GM18508 (cell line): ENCODE data around the gene FURIN.
"Not testable (repeated sequence)": the region's sequence is repeated elsewhere in the genome, so short reads cannot be mapped to it uniquely, and the experiment has no call there.

Source experiments
- ATAC-seq: cut with Tn5 transposase; IDR thresholded peaks from one replicate; pipeline ENCODE4 v1.9.1; 2021; ENCODE audit warnings: moderate number of reproducible peaks; ENCODE audit not compliant: insufficient read depth, unreplicated experiment

The FURIN gene

GRCh38 chr15:90868261-90868689 is at the start of gene FURIN:
Gene FURIN (plus strand): TSS chr15:90868588. CDS start chr15:90875741, 7,153 bp downstream.
- ATAC-seq = no peak

GRCh38 chr15:90819390-90819789 is 49.0 kb upstream of the FURIN start:
- ATAC-seq = no peak

- ATAC-seq = no peak
Measured at GRCh38 chr15:90819850-90820249, 48.5 kb upstream of the FURIN start.

- no peak for ATAC-seq
Measured at GRCh38 chr15:90820481-90820880, 47.9 kb upstream of the FURIN start.

GRCh38 chr15:90822204-90822955 is 46.0 kb upstream of the FURIN start:
- ATAC-seq = no peak

GRCh38 chr15:90823455-90823974 is 44.9 kb upstream of the FURIN start:
- ATAC-seq = no peak

- not testable (repeated sequence) for ATAC-seq
Measured at GRCh38 chr15:90825115-90825899, 43.1 kb upstream of the FURIN start.

GRCh38 chr15:90826206-90826885 is 42.0 kb upstream of the FURIN start:
- not testable (repeated sequence) for ATAC-seq

GRCh38 chr15:90826886-90827435 is 41.4 kb upstream of the FURIN start:
- ATAC-seq = no peak

GRCh38 chr15:90828111-90828510 is 40.3 kb upstream of the FURIN start:
- ATAC-seq = no peak

- ATAC-seq = no peak
Measured at GRCh38 chr15:90829126-90829525, 39.3 kb upstream of the FURIN start.

GRCh38 chr15:90829942-90830440 is 38.4 kb upstream of the FURIN start:
- ATAC-seq = no peak

GRCh38 chr15:90834626-90835025 is 33.8 kb upstream of the FURIN start:
- ATAC-seq = no peak

- no peak for ATAC-seq
Measured at GRCh38 chr15:90836296-90836871, 32.0 kb upstream of the FURIN start.

- no peak for ATAC-seq
Measured at GRCh38 chr15:90837094-90837493, 31.3 kb upstream of the FURIN start.

GRCh38 chr15:90838139-90838538 is 30.2 kb upstream of the FURIN start:
- ATAC-seq = no peak

- ATAC-seq = no peak
Measured at GRCh38 chr15:90838544-90838943, 29.8 kb upstream of the FURIN start.

- ATAC-seq = peak; percentile 51
Measured at GRCh38 chr15:90839187-90840071, 29.0 kb upstream of the FURIN start.
